Measurements from ENCODE around the gene STXBP1.
A peak's percentile ranks its signal among the peaks of the same experiment; 100 is the strongest.

The STXBP1 gene

DNA sequence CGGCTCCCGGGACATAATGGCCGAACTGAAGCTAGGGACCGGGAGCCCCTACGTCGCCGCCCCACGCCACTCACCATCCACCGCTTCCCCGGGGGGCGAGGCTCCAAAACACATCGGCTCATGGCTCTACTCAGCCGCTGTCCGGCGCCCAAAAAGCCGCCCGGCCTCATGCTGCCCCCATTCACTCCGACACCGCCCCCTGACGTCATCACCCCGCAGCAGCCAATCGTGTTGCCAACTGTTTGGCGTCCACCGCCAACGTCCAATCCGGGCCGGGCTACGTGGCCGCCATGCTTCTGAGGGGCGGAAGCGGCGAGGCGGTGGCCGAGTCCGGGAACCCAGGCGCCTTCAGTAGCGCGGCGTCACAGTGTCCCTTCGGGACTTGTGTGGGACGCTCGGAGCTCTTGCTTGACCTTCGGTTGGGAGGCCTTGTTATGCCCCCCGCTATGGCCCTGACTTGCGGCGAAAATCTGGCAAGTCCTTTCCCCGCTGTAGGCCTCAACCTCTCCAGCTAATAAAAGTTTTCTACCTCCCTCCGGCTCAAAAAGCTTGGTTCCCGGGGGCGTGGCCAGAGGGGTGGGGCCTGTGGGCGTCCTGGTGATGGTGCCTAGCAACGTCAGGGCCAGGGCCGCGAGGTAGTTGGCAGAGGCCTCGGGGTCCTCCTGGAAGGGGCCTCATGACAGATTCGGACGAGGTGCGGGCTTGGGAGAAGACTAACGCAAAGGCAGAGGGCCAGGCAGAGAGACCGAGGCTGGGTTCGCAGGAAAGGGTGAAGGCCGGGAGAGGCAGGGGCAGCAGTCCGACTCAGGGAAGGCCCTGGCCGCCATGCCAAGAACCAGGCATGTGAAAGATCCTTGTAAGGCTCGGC lies 103.6 kb downstream of the STXBP1 start, which contains the start of the genes PTRH1 and TTC16:
PTRH1 (minus strand) TSS at position 194 of the 868 bp plus-strand sequence; CDS start at position 170, 24 bp downstream.
TTC16 (plus strand) TSS at position 610 of the 868 bp plus-strand sequence; CDS start at position 677, 67 bp downstream.
- H2BK5ac ChIP-seq (ENCODE audit: low read depth, low read length, poor library complexity): no peak within 1 kb of the TSS
- H3K9me3 ChIP-seq (ENCODE audit: insufficient read depth, low read depth, low read length): no peaks in the 10 kb centered on the region
- H3K4me1 ChIP-seq (ENCODE audit: control insufficient read depth in 1 of 2, insufficient read depth in 2 of 2, low read length in 2 of 2): peaks cover 0 to 9% of the 10 kb centered on the region in 2 experiments
- H3K14ac ChIP-seq (ENCODE audit: low read length): peak within 1 kb of the TSS; percentile 3
- H2AFZ ChIP-seq (ENCODE audit: insufficient read depth, low read length, poor library complexity): peak within 1 kb of the TSS; percentile 64
- no peaks in the 10 kb centered on the region for H3K79me2 ChIP-seq (ENCODE audit: control insufficient read depth, insufficient read depth, low read length, poor library complexity)
- H3K4me2 ChIP-seq (ENCODE audit: low read length): peak within 1 kb of the TSS; percentile 76
- peaks cover 2% of the 10 kb centered on the region for H3K27me3 ChIP-seq (ENCODE audit: insufficient read depth, low read length)
- H2AK5ac ChIP-seq (ENCODE audit: low read length): no peak within 1 kb of the TSS
- no peak within 1 kb of the TSS for H3K23ac ChIP-seq (ENCODE audit: low read length)
- H2BK12ac ChIP-seq (ENCODE audit: low read length): no peak within 1 kb of the TSS
- no peak within 1 kb of the TSS for H3K27ac ChIP-seq (ENCODE audit: low read depth, low read length)
- no peak within 1 kb of the TSS for H2BK120ac ChIP-seq (ENCODE audit: insufficient read depth, low read length, poor library complexity)
- peak within 1 kb of the TSS; percentile 54 for H3K9ac ChIP-seq (ENCODE audit: low read length)
- no CpG with 5 or more reads among the region's 65 CpGs for WGBS (ENCODE audit: extremely low coverage, insufficient coverage, insufficient read length)
- H3K18ac ChIP-seq (ENCODE audit: low read length): peak within 1 kb of the TSS; percentile 14
- H3K36me3 ChIP-seq (ENCODE audit: control insufficient read depth in 1 of 2, insufficient read depth in 2 of 2, low read length in 2 of 2): no peaks in the 10 kb centered on the region
- peak within 1 kb of the TSS; percentile 85 for H3K4me3 ChIP-seq (ENCODE audit: low read depth, low read length)
- H3K79me1 ChIP-seq (ENCODE audit: low read length): no peaks in the 10 kb centered on the region
- peak; percentile 97 to 99 for DNase-seq
- no peak within 1 kb of the TSS for H3K4ac ChIP-seq (ENCODE audit: low read depth, low read length)
- peak within 1 kb of the TSS; percentile 8 for H4K91ac ChIP-seq (ENCODE audit: low read depth, low read length)
- H4K12ac ChIP-seq (ENCODE audit: low read depth, low read length): peak within 1 kb of the TSS; percentile 48
- H4K8ac ChIP-seq (ENCODE audit: low read depth, low read length): peak within 1 kb of the TSS; percentile 73

DNA sequence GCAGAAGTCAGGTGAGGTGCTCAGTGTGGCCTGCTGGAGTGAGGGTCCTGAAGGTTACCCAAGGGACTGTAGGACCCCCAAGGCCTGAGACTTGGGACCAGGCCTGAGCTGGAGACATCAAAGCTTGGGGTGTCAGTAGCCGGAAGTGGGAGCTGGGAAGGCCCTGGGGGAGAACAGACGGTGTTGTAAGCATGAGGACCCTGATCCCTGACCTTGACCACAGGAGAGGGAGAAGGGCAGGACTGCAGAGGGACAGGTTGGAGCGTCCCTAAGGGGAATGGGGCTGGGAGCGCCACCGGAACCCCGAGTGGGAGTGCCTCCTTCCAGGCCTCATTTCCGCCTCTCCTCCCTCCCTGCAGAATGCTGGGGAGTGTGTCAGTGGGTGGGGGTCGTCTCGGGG lies 104.3 kb downstream of the STXBP1 start:
- Histone ChIP-seq H3K4me3 (ENCODE audit: low read depth, low read length) (no peak overlapping the region), H2AK5ac (ENCODE audit: low read length) (no peak overlapping the region), H4K12ac (ENCODE audit: low read depth, low read length) (no peak overlapping the region), H3K4ac (ENCODE audit: low read depth, low read length) (no peak overlapping the region), H2BK120ac (ENCODE audit: insufficient read depth, low read length, poor library complexity) (no peak overlapping the region), H3K23ac (ENCODE audit: low read length) (no peak overlapping the region), H3K9ac (ENCODE audit: low read length) (no peak overlapping the region), H3K9me3 (ENCODE audit: insufficient read depth, low read depth, low read length) (no peaks in the 10 kb centered on the region), H2AFZ (ENCODE audit: insufficient read depth, low read length, poor library complexity) (no peak overlapping the region), H3K14ac (ENCODE audit: low read length) (no peak overlapping the region), H3K36me3 (ENCODE audit: control insufficient read depth in 1 of 2, insufficient read depth in 2 of 2, low read length in 2 of 2) (no peaks in the 10 kb centered on the region), H3K27ac (ENCODE audit: low read depth, low read length) (no peak overlapping the region), H2BK5ac (ENCODE audit: low read depth, low read length, poor library complexity) (no peak overlapping the region), H3K4me2 (ENCODE audit: low read length) (no peak overlapping the region), H3K27me3 (ENCODE audit: insufficient read depth, low read length) (peaks cover 2% of the 10 kb centered on the region), H3K18ac (ENCODE audit: low read length) (no peak overlapping the region), H3K4me1 (ENCODE audit: control insufficient read depth in 1 of 2, insufficient read depth in 2 of 2, low read length in 2 of 2) (peaks cover 0 to 9% of the 10 kb centered on the region in 2 experiments), H2BK12ac (ENCODE audit: low read length) (no peak overlapping the region), H4K8ac (ENCODE audit: low read depth, low read length) (peak overlapping the region; percentile 23), H3K79me2 (ENCODE audit: control insufficient read depth, insufficient read depth, low read length, poor library complexity) (no peaks in the 10 kb centered on the region), H4K91ac (ENCODE audit: low read depth, low read length) (no peak overlapping the region), H3K79me1 (ENCODE audit: low read length) (no peaks in the 10 kb centered on the region)
- WGBS (ENCODE audit: extremely low coverage, insufficient coverage, insufficient read length): no CpG with 5 or more reads among the region's 9 CpGs
- DNase-seq: no peak

DNA sequence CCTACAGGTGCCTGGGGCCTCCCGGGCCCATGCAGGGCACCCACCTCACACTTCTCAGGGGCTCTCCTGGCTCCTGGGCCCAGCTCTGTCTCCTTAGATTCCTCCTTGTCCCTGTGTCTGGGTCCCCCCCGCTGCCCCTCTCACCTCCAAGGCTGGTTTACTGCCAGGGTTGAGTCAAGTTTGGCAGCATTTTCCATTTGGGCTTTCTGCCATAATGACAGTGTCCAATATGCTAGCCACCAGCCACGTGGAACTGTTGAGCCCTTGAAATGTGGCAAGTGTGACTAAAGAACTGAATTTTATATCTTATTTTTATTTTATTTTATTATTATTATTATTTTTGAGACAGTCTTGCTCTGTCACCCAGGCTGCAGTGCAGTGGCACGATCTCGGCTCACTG lies 105.7 kb downstream of the STXBP1 start:
- H4K8ac ChIP-seq (ENCODE audit: low read depth, low read length): no peak overlapping the region
- WGBS (ENCODE audit: extremely low coverage, insufficient coverage, insufficient read length): no CpG with 5 or more reads among the region's 5 CpGs

DNA sequence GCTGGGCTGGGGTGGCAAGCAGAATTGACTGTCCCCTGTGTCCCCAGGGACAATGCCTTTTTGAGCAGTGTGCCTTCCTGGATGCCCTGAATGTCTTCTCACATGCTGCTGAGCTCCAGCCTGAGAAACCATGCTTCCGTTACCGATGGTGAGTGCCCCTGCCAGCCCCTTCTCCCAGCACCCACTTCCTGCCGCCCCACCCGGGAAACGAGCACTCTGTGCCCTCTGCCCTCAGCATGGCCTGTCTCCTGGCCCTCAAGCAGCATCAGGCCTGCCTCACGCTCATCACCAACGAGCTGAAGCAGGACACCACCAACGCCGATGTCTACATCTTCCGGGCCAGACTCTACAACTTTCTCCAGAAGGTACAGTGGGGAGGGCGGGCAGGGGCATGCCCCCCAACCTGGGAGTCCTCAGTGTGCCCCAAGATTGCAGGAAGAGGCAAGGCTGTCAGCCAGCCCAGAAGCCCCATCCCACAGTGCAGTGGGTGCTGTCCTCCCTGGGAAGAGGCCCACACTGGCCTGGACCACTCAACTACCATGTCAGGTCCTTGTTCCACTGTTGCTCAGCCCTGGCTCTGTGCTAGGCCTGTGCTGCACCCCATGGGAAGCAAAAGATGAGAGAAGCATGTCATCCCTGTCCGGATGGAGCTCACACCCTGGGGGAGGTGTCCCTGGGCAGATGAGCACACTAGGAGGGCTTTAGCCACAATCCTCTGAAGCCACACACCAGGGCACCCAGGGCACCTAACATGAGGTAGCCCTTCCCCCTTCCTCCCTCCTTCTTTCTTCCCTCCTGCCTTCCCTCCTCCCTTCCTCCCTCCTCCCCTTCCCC lies 108.2 kb downstream of the STXBP1 start:
- Histone ChIP-seq H2BK120ac (ENCODE audit: insufficient read depth, low read length, poor library complexity) (no peak overlapping the region), H3K4me1 (ENCODE audit: control insufficient read depth in 1 of 2, insufficient read depth in 2 of 2, low read length in 2 of 2) (peaks cover 0 to 3% of the 10 kb centered on the region in 2 experiments), H3K23ac (ENCODE audit: low read length) (no peak overlapping the region), H2BK12ac (ENCODE audit: low read length) (no peak overlapping the region), H3K9ac (ENCODE audit: low read length) (no peak overlapping the region), H4K8ac (ENCODE audit: low read depth, low read length) (no peak overlapping the region), H3K79me1 (ENCODE audit: low read length) (no peaks in the 10 kb centered on the region), H3K4me3 (ENCODE audit: low read depth, low read length) (no peak overlapping the region), H3K4ac (ENCODE audit: low read depth, low read length) (no peak overlapping the region), H3K4me2 (ENCODE audit: low read length) (no peak overlapping the region), H3K79me2 (ENCODE audit: control insufficient read depth, insufficient read depth, low read length, poor library complexity) (no peaks in the 10 kb centered on the region), H2AFZ (ENCODE audit: insufficient read depth, low read length, poor library complexity) (no peak overlapping the region), H3K9me3 (ENCODE audit: insufficient read depth, low read depth, low read length) (no peaks in the 10 kb centered on the region), H4K91ac (ENCODE audit: low read depth, low read length) (no peak overlapping the region), H3K14ac (ENCODE audit: low read length) (no peak overlapping the region), H3K27ac (ENCODE audit: low read depth, low read length) (no peak overlapping the region), H4K12ac (ENCODE audit: low read depth, low read length) (no peak overlapping the region), H3K18ac (ENCODE audit: low read length) (no peak overlapping the region), H3K27me3 (ENCODE audit: insufficient read depth, low read length) (no peaks in the 10 kb centered on the region), H3K36me3 (ENCODE audit: control insufficient read depth in 1 of 2, insufficient read depth in 2 of 2, low read length in 2 of 2) (no peaks in the 10 kb centered on the region), H2AK5ac (ENCODE audit: low read length) (no peak overlapping the region), H2BK5ac (ENCODE audit: low read depth, low read length, poor library complexity) (no peak overlapping the region)
- no peak for DNase-seq
- WGBS (ENCODE audit: extremely low coverage, insufficient coverage, insufficient read length): no CpG with 5 or more reads among the region's 12 CpGs

More for the DNA sequence above, 105.7 kb downstream of the STXBP1 start:
- Histone ChIP-seq H3K36me3 (ENCODE audit: control insufficient read depth in 1 of 2, insufficient read depth in 2 of 2, low read length in 2 of 2) (no peaks in the 10 kb centered on the region), H3K4me2 (ENCODE audit: low read length) (no peak overlapping the region), H3K27me3 (ENCODE audit: insufficient read depth, low read length) (peaks cover 2% of the 10 kb centered on the region), H3K27ac (ENCODE audit: low read depth, low read length) (no peak overlapping the region), H3K14ac (ENCODE audit: low read length) (no peak overlapping the region), H3K18ac (ENCODE audit: low read length) (no peak overlapping the region), H3K4me3 (ENCODE audit: low read depth, low read length) (no peak overlapping the region), H2AFZ (ENCODE audit: insufficient read depth, low read length, poor library complexity) (no peak overlapping the region), H4K12ac (ENCODE audit: low read depth, low read length) (no peak overlapping the region), H3K79me1 (ENCODE audit: low read length) (no peaks in the 10 kb centered on the region), H3K9me3 (ENCODE audit: insufficient read depth, low read depth, low read length) (no peaks in the 10 kb centered on the region), H2AK5ac (ENCODE audit: low read length) (no peak overlapping the region), H2BK5ac (ENCODE audit: low read depth, low read length, poor library complexity) (no peak overlapping the region), H2BK120ac (ENCODE audit: insufficient read depth, low read length, poor library complexity) (no peak overlapping the region), H3K4me1 (ENCODE audit: control insufficient read depth in 1 of 2, insufficient read depth in 2 of 2, low read length in 2 of 2) (peaks cover 0 to 9% of the 10 kb centered on the region in 2 experiments), H3K9ac (ENCODE audit: low read length) (no peak overlapping the region), H4K91ac (ENCODE audit: low read depth, low read length) (no peak overlapping the region), H2BK12ac (ENCODE audit: low read length) (no peak overlapping the region), H3K23ac (ENCODE audit: low read length) (no peak overlapping the region), H3K79me2 (ENCODE audit: control insufficient read depth, insufficient read depth, low read length, poor library complexity) (no peaks in the 10 kb centered on the region), H3K4ac (ENCODE audit: low read depth, low read length) (no peak overlapping the region)
- DNase-seq: no peak
